Femur (tissue), 1 donor: ENCODE data around the gene RING1.

Experiments used
- DNase-seq: peaks from one replicate; pipeline ENCODE4 v3.0.0-alpha.2; 2017

The RING1 gene

GRCh38 chr6:33172688-33173534 lies 35.4 kb upstream of the RING1 start:
- DNase-seq, result no peak

- no peak for DNase-seq
These were observed 34.6 kb upstream of the RING1 start for GRCh38 chr6:33173535-33174180.

GRCh38 chr6:33174784-33175183 lies 33.5 kb upstream of the RING1 start:
- no peak for DNase-seq

- DNase-seq, result no peak
These were observed 32.7 kb upstream of the RING1 start for GRCh38 chr6:33175436-33176069.

GRCh38 chr6:33176906-33177305 lies 31.4 kb upstream of the RING1 start:
- DNase-seq, result peak; percentile 16

GRCh38 chr6:33177552-33178446 lies 30.5 kb upstream of the RING1 start:
- DNase-seq, result peak; percentile 77

- no peak for DNase-seq
These were observed 29.4 kb upstream of the RING1 start for GRCh38 chr6:33178755-33179475.

GRCh38 chr6:33181141-33181540 lies 27.2 kb upstream of the RING1 start:
- DNase-seq, result no peak

- no peak for DNase-seq
These were observed 25.1 kb upstream of the RING1 start for GRCh38 chr6:33183071-33183683.

GRCh38 chr6:33185190-33185589 lies 23.1 kb upstream of the RING1 start:
- DNase-seq, result no peak

- DNase-seq, result no peak
These were observed 22.6 kb upstream of the RING1 start for GRCh38 chr6:33185654-33186187.

GRCh38 chr6:33187809-33188208 lies 20.5 kb upstream of the RING1 start:
- DNase-seq, result no peak

- DNase-seq, result no peak
These were observed 19.1 kb upstream of the RING1 start for GRCh38 chr6:33189164-33189563.

GRCh38 chr6:33189625-33190448 lies 18.5 kb upstream of the RING1 start:
- peak; percentile 64 for DNase-seq

- DNase-seq, result peak; percentile 56
These were observed 17.7 kb upstream of the RING1 start for GRCh38 chr6:33190504-33191107.

- DNase-seq, result peak; percentile 76
These were observed 16.8 kb upstream of the RING1 start for GRCh38 chr6:33191383-33192104.

- peak; percentile 54 for DNase-seq
These were observed 16.1 kb upstream of the RING1 start, which contains the start of gene COL11A2 for GRCh38 chr6:33192105-33192646. TSS of gene COL11A2 (minus strand) at chr6:33192467. CDS start at chr6:33192240, 227 bp downstream.

- DNase-seq, result peak; percentile 79
These were observed 15.4 kb upstream of the RING1 start for GRCh38 chr6:33192671-33193602.
